Measurements from ENCODE around the gene SLC39A11. TPM values are rescaled to one million over a fixed set of nuclear protein-coding genes. Genes with fewer than 3 reads are reported as not detected.

Gene SLC39A11
- total RNA-seq, 4 donors from 2014 or later, result 55.1 to 123 (median 97.0) TPM

GRCh38 chr17:72715906-72716572 lies 376.4 kb downstream of the SLC39A11 start:
- 88 to 90% methylated on average over 23 of the region's 23 CpGs for WGBS, 2 donors
- H3K27me3 ChIP-seq, result no peaks in the 10 kb centered on the region
- intact Hi-C loops (cut with DNase I), result no loop called here
- no peak overlapping the region for H3K4me3 ChIP-seq (replicated peaks in 1 of 3)
- no peaks in the 10 kb centered on the region for H3K36me3 ChIP-seq
- H3K9me3 ChIP-seq, result no peaks in the 10 kb centered on the region
- H3K4me1 ChIP-seq, result no peaks in the 10 kb centered on the region
- no peak overlapping the region for H3K27ac ChIP-seq
- DNase-seq, result no peak
- no peak for TF ChIP-seq POLR2A (IDR thresholded peaks at IDR 0.05)
- no peak for TF ChIP-seq CTCF (IDR thresholded peaks at IDR 0.05)

GRCh38 chr17:72714357-72714966 lies 378.0 kb downstream of the SLC39A11 start:
- Histone ChIP-seq H3K27me3 (no peaks in the 10 kb centered on the region), H3K4me1 (no peaks in the 10 kb centered on the region), H3K9me3 (no peaks in the 10 kb centered on the region), H3K36me3 (no peaks in the 10 kb centered on the region), H3K4me3 (replicated peaks in 1 of 3) (no peak overlapping the region), H3K27ac (no peak overlapping the region)
- intact Hi-C loops (cut with DNase I), result no loop called here
- no peak for DNase-seq
- WGBS, 2 donors, result 81 to 85% methylated on average over 9 of the region's 9 CpGs
- TF ChIP-seq POLR2A (IDR thresholded peaks at IDR 0.05) (no peak), CTCF (IDR thresholded peaks at IDR 0.05) (no peak)

- Histone ChIP-seq H3K4me1 (no peaks in the 10 kb centered on the region), H3K4me3 (replicated peaks in 1 of 3) (no peak overlapping the region), H3K36me3 (no peaks in the 10 kb centered on the region), H3K27ac (no peak overlapping the region), H3K9me3 (no peaks in the 10 kb centered on the region), H3K27me3 (no peaks in the 10 kb centered on the region)
- 96 to 97% methylated on average over 7 of the region's 7 CpGs for WGBS, 2 donors
- TF ChIP-seq CTCF (IDR thresholded peaks at IDR 0.05), result no peak
- no peak for TF ChIP-seq POLR2A (IDR thresholded peaks at IDR 0.05)
- DNase-seq, result no peak
- intact Hi-C loops (cut with DNase I), result no loop called here
Observed at GRCh38 chr17:72713701-72714100, 378.8 kb downstream of the SLC39A11 start.

- DNase-seq, result no peak
- Histone ChIP-seq H3K36me3 (no peaks in the 10 kb centered on the region), H3K9me3 (no peaks in the 10 kb centered on the region), H3K4me3 (replicated peaks in 1 of 3) (no peak overlapping the region), H3K27me3 (no peaks in the 10 kb centered on the region), H3K4me1 (no peaks in the 10 kb centered on the region), H3K27ac (no peak overlapping the region)
- intact Hi-C loops (cut with DNase I), result no loop called here
- TF ChIP-seq POLR2A (IDR thresholded peaks at IDR 0.05) (no peak), CTCF (IDR thresholded peaks at IDR 0.05) (no peak)
- WGBS, 2 donors, result 95 to 96% methylated on average over 3 of the region's 3 CpGs
Observed at GRCh38 chr17:72711521-72712310, 380.8 kb downstream of the SLC39A11 start.

GRCh38 chr17:72710834-72711233 lies 381.7 kb downstream of the SLC39A11 start:
- Histone ChIP-seq H3K27me3 (no peaks in the 10 kb centered on the region), H3K4me3 (replicated peaks in 1 of 3) (no peak overlapping the region), H3K36me3 (no peaks in the 10 kb centered on the region), H3K9me3 (no peaks in the 10 kb centered on the region), H3K27ac (no peak overlapping the region), H3K4me1 (no peaks in the 10 kb centered on the region)
- WGBS, 2 donors, result 95 to 100% methylated on average over 1 of the region's 1 CpG
- DNase-seq, result no peak
- no peak for TF ChIP-seq CTCF (IDR thresholded peaks at IDR 0.05)
- TF ChIP-seq POLR2A (IDR thresholded peaks at IDR 0.05), result no peak
- intact Hi-C loops (cut with DNase I), result no loop called here

Data from thyroid gland (tissue), 4 donors.